PC-3 (cell line): ENCODE results near the gene YWHAG. TPM values are rescaled to one million over a fixed set of nuclear protein-coding genes. Genes with fewer than 3 reads are reported as not detected.

Experiments used
- ATAC-seq: fragments of 200-7000 bp; cut with Tn5 transposase; 2 replicates; pipeline ENCODE4 v1.9.1; 2020; ENCODE audit warnings: mild to moderate bottlenecking, moderate library complexity
- BruUV-seq: library from RNA; stranded (reverse); fragments of 400-500 nt; replicated peaks from 2 replicates; lab custom pipeline; 2021; lab: Mats Ljungman, UMichigan
- CTCF ChIA-PET: fragments of 300-600 bp; sonication (Branson Sonifier 250); formaldehyde crosslinking; loops from one replicate; lab custom pipeline; 2022; ENCODE audit warnings: antibody characterized with exemption; lab: Charles Lee
- POLR2A ChIA-PET: fragments of 300-600 bp; sonication (Branson Sonifier 250); formaldehyde crosslinking; loops from one replicate; lab custom pipeline; 2022; ENCODE audit warnings: antibody characterized with exemption; ENCODE audit not compliant: unreplicated experiment; lab: Charles Lee
- DNase-seq: peaks from one replicate; pipeline ENCODE4 v3.0.0-alpha.2; 2015
- H2AFZ ChIP-seq: fragments of 300-600 bp; sonication (generic); 2 replicates; pipeline ENCODE4 v1.6.0; 2016; ENCODE audit warnings: antibody characterized with exemption, low read length
- H3F3A ChIP-seq: fragments of 300-600 bp; sonication (generic); one replicate; pipeline ENCODE4 v1.6.0; 2017; ENCODE audit warnings: antibody characterized with exemption, low read length, control low read depth, mild to moderate bottlenecking; ENCODE audit not compliant: unreplicated experiment
- H3K27ac ChIP-seq: fragments of 300-600 bp; sonication (generic); 2 replicates; pipeline ENCODE4 v1.5.1; 2016; ENCODE audit warnings: mild to moderate bottlenecking, low read length
- H3K27me3 ChIP-seq: fragments of 300-600 bp; sonication (generic); 2 replicates; pipeline ENCODE4 v1.6.1; 2016; ENCODE audit warnings: low read length, mixed read lengths
- H3K36me3 ChIP-seq: fragments of 300-600 bp; sonication (generic); 2 replicates; pipeline ENCODE4 v1.6.1; 2016; ENCODE audit warnings: low read depth, mixed run types, low read length, mixed read lengths
- H3K4me1 ChIP-seq: fragments of 300-600 bp; sonication (generic); 2 replicates; pipeline ENCODE4 v1.5.1; 2016; ENCODE audit warnings: low read length; ENCODE audit not compliant: insufficient read depth
- H3K4me2 ChIP-seq: fragments of 300-600 bp; sonication (generic); 2 replicates; pipeline ENCODE4 v1.6.0; 2016; ENCODE audit warnings: low read length
- H3K4me3 ChIP-seq: fragments of 300-600 bp; sonication (generic); 2 replicates; pipeline ENCODE4 v1.5.1; 2016; ENCODE audit warnings: mild to moderate bottlenecking, low read length, mixed read lengths
- H3K79me2 ChIP-seq: fragments of 300-600 bp; sonication (generic); 2 replicates; pipeline ENCODE4 v1.6.1; 2017; ENCODE audit warnings: low read length, mixed read lengths
- H3K9ac ChIP-seq: fragments of 300-600 bp; sonication (generic); 2 replicates; pipeline ENCODE4 v1.6.0; 2016; ENCODE audit warnings: mild to moderate bottlenecking, low read length
- H3K9me2 ChIP-seq: fragments of 300-600 bp; sonication (generic); replicated peaks from 2 replicates; pipeline ENCODE4 v1.6.1; 2016; ENCODE audit warnings: mixed run types, low read length, mixed read lengths
- H3K9me3 ChIP-seq: fragments of 300-600 bp; sonication (generic); 2 replicates; pipeline ENCODE4 v1.6.1; 2016; ENCODE audit warnings: low read length, mixed read lengths
- H4K20me1 ChIP-seq: fragments of 300-600 bp; sonication (generic); 2 replicates; pipeline ENCODE4 v1.6.1; 2016; ENCODE audit warnings: low read length, mixed read lengths
- EZH2 ChIP-seq: fragments of 300-600 bp; sonication (generic); IDR thresholded peaks from one replicate; pipeline ENCODE4 v1.6.1; 2017; ENCODE audit warnings: antibody characterized with exemption, mild to moderate bottlenecking, low read length; ENCODE audit not compliant: unreplicated experiment
- EZH2phosphoT487 ChIP-seq: fragments of 300-600 bp; sonication (generic); IDR thresholded peaks from 2 replicates; pipeline ENCODE4 v1.6.1; 2018; ENCODE audit warnings: mild to moderate bottlenecking, antibody characterized with exemption, low read length, borderline replicate concordance
- intact Hi-C: fragments of 100-400 bp; cut with micrococcal nuclease; formaldehyde crosslinking; loops from 2 replicates; pipeline ENCODE4 v1.9.0; 2023
- total RNA-seq: library from RNA; depleted of rRNA; stranded (reverse); fragments of >200 nt; gene quantifications from 2 replicates; pipeline ENCODE4 v1.2.3, GENCODE V29; 2014
- TF ChIP-seq, protein P1 (sequence below): fragments of 300-600 bp; sonication (generic); conservative IDR thresholded peaks from 2 replicates; pipeline ENCODE4 v1.5.1; 2017; ENCODE audit warnings: antibody characterized with exemption, low read depth, mild to moderate bottlenecking, low read length

The YWHAG gene
- total RNA-seq, 1 experiment from 2014 or later, result 42.2 TPM

DNA sequence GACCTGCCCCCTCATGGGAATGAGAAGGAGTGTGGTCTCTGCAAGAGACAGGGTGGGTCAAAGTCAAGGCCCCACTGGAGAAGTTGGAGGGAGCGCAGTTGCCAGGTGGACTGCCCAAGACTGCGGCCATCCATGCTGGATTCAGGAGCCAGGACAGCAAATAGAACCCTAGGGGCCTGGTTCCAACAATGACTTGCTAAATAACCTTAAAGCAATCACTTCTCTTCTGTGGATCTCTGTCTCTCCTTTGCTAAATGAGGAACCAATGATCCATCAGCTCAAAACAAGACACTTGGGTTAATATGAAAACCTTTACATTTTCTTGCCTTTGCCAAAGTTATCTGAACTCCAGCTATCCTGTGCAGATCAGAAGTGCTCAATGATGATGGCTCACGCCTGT, 12.6 kb upstream of the YWHAG start:
- H3K36me3 ChIP-seq, result no peaks in the 10 kb centered on the region
- H3F3A ChIP-seq, result no peaks in the 10 kb centered on the region
- TF ChIP-seq, protein P1, sequence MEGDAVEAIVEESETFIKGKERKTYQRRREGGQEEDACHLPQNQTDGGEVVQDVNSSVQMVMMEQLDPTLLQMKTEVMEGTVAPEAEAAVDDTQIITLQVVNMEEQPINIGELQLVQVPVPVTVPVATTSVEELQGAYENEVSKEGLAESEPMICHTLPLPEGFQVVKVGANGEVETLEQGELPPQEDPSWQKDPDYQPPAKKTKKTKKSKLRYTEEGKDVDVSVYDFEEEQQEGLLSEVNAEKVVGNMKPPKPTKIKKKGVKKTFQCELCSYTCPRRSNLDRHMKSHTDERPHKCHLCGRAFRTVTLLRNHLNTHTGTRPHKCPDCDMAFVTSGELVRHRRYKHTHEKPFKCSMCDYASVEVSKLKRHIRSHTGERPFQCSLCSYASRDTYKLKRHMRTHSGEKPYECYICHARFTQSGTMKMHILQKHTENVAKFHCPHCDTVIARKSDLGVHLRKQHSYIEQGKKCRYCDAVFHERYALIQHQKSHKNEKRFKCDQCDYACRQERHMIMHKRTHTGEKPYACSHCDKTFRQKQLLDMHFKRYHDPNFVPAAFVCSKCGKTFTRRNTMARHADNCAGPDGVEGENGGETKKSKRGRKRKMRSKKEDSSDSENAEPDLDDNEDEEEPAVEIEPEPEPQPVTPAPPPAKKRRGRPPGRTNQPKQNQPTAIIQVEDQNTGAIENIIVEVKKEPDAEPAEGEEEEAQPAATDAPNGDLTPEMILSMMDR, result no peak
- TF ChIP-seq EZH2 (no peak), EZH2phosphoT487 (no peak)
- H3K9me3 ChIP-seq, result no peaks in the 10 kb centered on the region
- no peak overlapping the region for H3K4me2 ChIP-seq
- no peaks in the 10 kb centered on the region for H3K9me2 ChIP-seq
- H3K4me1 ChIP-seq, result peaks cover 11% of the 10 kb centered on the region
- DNase-seq, result no peak
- no peaks in the 10 kb centered on the region for H4K20me1 ChIP-seq
- BruUV-seq, result no TSS peak
- H2AFZ ChIP-seq, result no peak overlapping the region
- intact Hi-C loops, result no loop called here
- ChIA-PET POLR2A (no interaction called here), CTCF (interaction anchor here (0.6 kb wide), 1 partner anchor 109 kb away, joined by 3 read pairs; no protein-coding TSS in a partner anchor)
- no peaks in the 10 kb centered on the region for H3K27me3 ChIP-seq
- H3K27ac ChIP-seq, result no peak overlapping the region
- H3K4me3 ChIP-seq, result no peak overlapping the region
- H3K79me2 ChIP-seq, result no peaks in the 10 kb centered on the region
- H3K9ac ChIP-seq, result no peak overlapping the region
- ATAC-seq, result no peak

GRCh38 chr7:76369018-76369417, 10.2 kb upstream of the YWHAG start:
- peaks cover 22% of the 10 kb centered on the region for H3K4me1 ChIP-seq
- peak; percentile 23 for DNase-seq
- H3K9me3 ChIP-seq, result no peaks in the 10 kb centered on the region
- intact Hi-C loops, result no loop called here
- no peak overlapping the region for H3K4me2 ChIP-seq
- H4K20me1 ChIP-seq, result no peaks in the 10 kb centered on the region
- H3K9ac ChIP-seq, result no peak overlapping the region
- CTCF ChIA-PET, result no interaction called here
- no TSS peak for BruUV-seq
- no peak for ATAC-seq
- H3K27me3 ChIP-seq, result no peaks in the 10 kb centered on the region
- H3K36me3 ChIP-seq, result no peaks in the 10 kb centered on the region
- no peak overlapping the region for H3K4me3 ChIP-seq
- no peaks in the 10 kb centered on the region for H3K9me2 ChIP-seq
- no peak for TF ChIP-seq EZH2
- TF ChIP-seq, protein P1, result no peak
- no peak for TF ChIP-seq EZH2phosphoT487
- H3K79me2 ChIP-seq, result no peaks in the 10 kb centered on the region
- POLR2A ChIA-PET, result no interaction called here
- no peaks in the 10 kb centered on the region for H3F3A ChIP-seq
- H3K27ac ChIP-seq, result no peak overlapping the region
- no peak overlapping the region for H2AFZ ChIP-seq

GRCh38 chr7:76368190-76368589, 9.4 kb upstream of the YWHAG start:
- POLR2A ChIA-PET, result no interaction called here
- Histone ChIP-seq H3K4me2 (no peak overlapping the region), H3F3A (no peaks in the 10 kb centered on the region), H2AFZ (no peak overlapping the region), H3K9me2 (no peaks in the 10 kb centered on the region), H3K27me3 (no peaks in the 10 kb centered on the region), H3K4me1 (peaks cover 20% of the 10 kb centered on the region), H3K9me3 (no peaks in the 10 kb centered on the region), H3K4me3 (no peak overlapping the region), H3K27ac (no peak overlapping the region), H3K9ac (no peak overlapping the region), H4K20me1 (no peaks in the 10 kb centered on the region), H3K79me2 (no peaks in the 10 kb centered on the region), H3K36me3 (no peaks in the 10 kb centered on the region)
- no peak for DNase-seq
- ATAC-seq, result no peak
- TF ChIP-seq EZH2phosphoT487 (no peak), EZH2 (no peak)
- TF ChIP-seq, protein P1, result no peak
- CTCF ChIA-PET, result no interaction called here
- intact Hi-C loops, result no loop called here
- no TSS peak for BruUV-seq
